ENCODE data around the gene GPR83.

GPR83 gene

DNA sequence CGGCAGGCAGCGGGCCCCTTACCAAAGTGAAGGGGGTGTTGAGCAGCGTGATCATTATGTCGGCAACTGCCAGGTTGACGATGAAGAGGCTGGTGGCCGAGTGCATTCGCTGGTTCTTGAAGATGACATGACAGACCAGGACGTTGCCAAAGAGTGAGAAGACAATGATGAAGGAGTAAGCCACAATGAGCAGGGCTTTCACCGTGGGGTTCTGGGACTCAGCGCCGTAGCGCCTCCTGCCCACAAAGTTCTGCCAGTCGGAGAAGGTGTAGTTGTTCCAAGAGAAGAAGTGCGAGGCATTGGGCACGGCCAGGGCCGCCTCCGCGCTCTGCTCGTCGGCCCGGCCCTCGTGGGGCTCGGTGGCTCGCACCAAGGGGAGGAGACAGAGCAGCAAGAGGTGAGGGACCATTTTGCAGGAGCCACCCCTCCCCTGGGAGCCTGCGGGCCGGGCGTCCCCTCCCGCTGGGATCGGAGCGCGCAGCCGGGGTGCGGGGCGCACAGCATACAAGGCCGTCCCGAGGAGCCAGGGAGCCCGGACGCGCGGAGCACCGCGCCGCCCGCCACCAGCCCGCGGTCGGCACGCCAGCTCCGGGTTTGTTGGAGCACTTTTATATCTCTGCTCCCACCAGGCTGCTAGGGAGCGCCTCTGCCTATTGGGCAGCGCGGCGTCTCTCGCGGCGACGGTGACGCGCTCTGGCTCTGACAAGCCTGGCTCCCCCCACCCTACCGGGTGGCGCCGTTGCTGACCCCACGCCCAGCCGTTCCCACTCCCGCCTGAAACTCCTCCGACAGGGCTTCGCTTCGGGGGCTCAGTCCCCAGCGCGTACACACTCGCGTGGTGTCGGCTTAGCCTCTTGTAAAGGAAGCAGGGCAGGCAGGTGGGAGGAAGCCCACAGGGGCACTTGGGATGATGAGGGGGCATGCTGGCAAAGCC, at the start of gene GPR83:
Gene GPR83 (minus strand): TSS at position 581 of the 934 bp plus-strand sequence. CDS start 172 bp downstream, at position 409.
- TF ChIP-seq CTCF (IDR thresholded peaks at IDR 0.05; ENCODE audit: low read depth, low read length, missing control alignments): no peak
- H3K4me3 ChIP-seq (ENCODE audit: low read depth, low read length): no peak within 1 kb of the TSS
- DNase-seq (ENCODE audit: low read depth): no peak

DNA sequence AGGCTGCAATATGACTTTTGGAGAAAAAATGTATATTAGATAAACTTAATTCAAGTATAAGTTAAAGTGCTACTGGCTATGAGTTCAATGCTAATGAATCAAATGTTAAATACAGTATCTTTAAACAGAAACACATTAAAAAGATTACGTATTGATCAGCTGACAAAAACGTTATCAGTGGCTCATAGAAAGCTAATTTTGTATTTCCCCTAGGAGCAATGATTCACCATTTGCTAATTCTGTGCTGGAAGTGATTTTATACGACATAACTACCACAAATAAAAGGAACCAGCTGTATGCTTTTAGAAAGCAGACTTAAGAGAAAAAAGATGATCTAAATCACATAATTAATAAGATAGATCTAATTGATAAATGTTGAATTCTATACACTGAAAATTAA, 48.8 kb upstream of the GPR83 start:
- no peak for DNase-seq (ENCODE audit: low read depth)
- H3K4me3 ChIP-seq (ENCODE audit: low read depth, low read length): no peak overlapping the region
- no peak for TF ChIP-seq CTCF (IDR thresholded peaks at IDR 0.05; ENCODE audit: low read depth, low read length, missing control alignments)

DNA sequence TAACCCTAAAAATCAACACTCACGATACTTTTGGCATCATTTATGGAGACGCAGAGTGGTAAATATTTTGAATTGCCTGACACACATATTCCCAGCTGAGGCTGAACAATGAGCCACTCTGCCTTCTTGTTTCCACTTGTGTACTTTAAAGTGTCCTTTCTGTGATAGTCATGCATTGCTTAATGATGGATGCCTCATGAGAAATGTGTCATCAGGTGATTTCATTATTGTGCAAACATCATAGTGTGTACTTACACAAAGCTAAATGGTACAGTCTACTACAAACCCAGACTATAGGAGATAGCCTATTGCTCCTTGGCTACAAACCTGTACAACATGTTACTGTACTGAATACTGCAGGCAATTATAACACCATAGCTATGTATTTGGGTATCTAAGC, 48.2 kb upstream of the GPR83 start:
- TF ChIP-seq CTCF (IDR thresholded peaks at IDR 0.05; ENCODE audit: low read depth, low read length, missing control alignments): no peak
- DNase-seq (ENCODE audit: low read depth): no peak
- no peak overlapping the region for H3K4me3 ChIP-seq (ENCODE audit: low read depth, low read length)

DNA sequence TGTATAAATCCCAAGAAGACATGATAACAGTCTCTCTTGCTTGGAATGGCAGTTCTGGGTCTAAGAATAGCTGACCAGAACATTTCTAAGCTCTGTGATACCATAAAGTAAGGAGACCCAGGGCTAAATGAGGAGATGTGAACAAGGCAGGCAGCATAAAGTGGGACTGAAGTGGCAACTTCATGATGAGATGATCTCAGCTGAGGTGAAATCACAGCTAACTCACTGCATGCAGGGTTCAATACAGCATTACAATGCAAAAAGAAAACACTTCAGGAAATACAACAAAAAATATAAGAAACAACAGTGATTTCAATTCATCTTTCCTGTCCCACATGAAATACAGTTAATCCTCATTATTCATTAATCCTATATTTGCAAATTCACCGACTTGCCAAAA, 47.8 kb upstream of the GPR83 start:
- DNase-seq (ENCODE audit: low read depth): no peak
- no peak overlapping the region for H3K4me3 ChIP-seq (ENCODE audit: low read depth, low read length)
- no peak for TF ChIP-seq CTCF (IDR thresholded peaks at IDR 0.05; ENCODE audit: low read depth, low read length, missing control alignments)

GRCh38 chr11:94447149-94447548, 45.9 kb upstream of the GPR83 start:
- no peak overlapping the region for H3K4me3 ChIP-seq (ENCODE audit: low read depth, low read length)
- DNase-seq (ENCODE audit: low read depth): no peak
- TF ChIP-seq CTCF (IDR thresholded peaks at IDR 0.05; ENCODE audit: low read depth, low read length, missing control alignments): no peak

GRCh38 chr11:94445641-94446040, 44.4 kb upstream of the GPR83 start:
- DNase-seq (ENCODE audit: low read depth): no peak
- H3K4me3 ChIP-seq (ENCODE audit: low read depth, low read length): no peak overlapping the region
- no peak for TF ChIP-seq CTCF (IDR thresholded peaks at IDR 0.05; ENCODE audit: low read depth, low read length, missing control alignments)

GRCh38 chr11:94433049-94433448, 31.8 kb upstream of the GPR83 start:
- TF ChIP-seq CTCF (IDR thresholded peaks at IDR 0.05; ENCODE audit: low read depth, low read length, missing control alignments): no peak
- H3K4me3 ChIP-seq (ENCODE audit: low read depth, low read length): no peak overlapping the region
- DNase-seq (ENCODE audit: low read depth): no peak

Measured in GM12864 (cell line).